Suprapubic skin (tissue), 4 donors: ENCODE data around the gene TLE1.

Experiments
- CTCF ChIP-seq, 2 donors: fragments of 200-600 bp in 1 of 2; fragments of 450-650 bp in 1 of 2; sonication (generic) in 1 of 2; IDR thresholded peaks; one replicate each; pipeline ENCODE4 v1.5.1; 2016 to 2019; ENCODE audit warnings: antibody characterized with exemption in 2 of 2, mild to moderate bottlenecking in 1 of 2, moderate library complexity in 1 of 2
- EP300 ChIP-seq: sonication (generic); formaldehyde crosslinking; IDR thresholded peaks from one replicate; pipeline ENCODE4 v1.6.1; 2017; ENCODE audit warnings: antibody characterized with exemption
- POLR2A ChIP-seq, 2 donors: fragments of 450-650 bp; IDR thresholded peaks; one replicate each; pipeline ENCODE4 v1.6.1; 2017; ENCODE audit warnings: antibody characterized with exemption in 2 of 2, mild to moderate bottlenecking in 2 of 2, moderate library complexity in 2 of 2
- POLR2AphosphoS5 ChIP-seq, 3 donors: sonication (generic); formaldehyde crosslinking; IDR thresholded peaks; one replicate each; pipeline ENCODE4 v1.6.1; 2017; ENCODE audit warnings: antibody characterized with exemption in 3 of 3

- TF ChIP-seq CTCF (IDR thresholded peaks at IDR 0.05), result no peak
- no peak for TF ChIP-seq POLR2AphosphoS5 (IDR thresholded peaks at IDR 0.05)
- no peak for TF ChIP-seq POLR2A (IDR thresholded peaks at IDR 0.05)
- TF ChIP-seq EP300, result no peak
These were observed 128.3 kb downstream of the TLE1 start for GRCh38 chr9:81560851-81561732.
